ENCODE results near the gene SCNN1B.
"Not testable (repeated sequence)": the region's sequence is repeated elsewhere in the genome, so short reads cannot be mapped to it uniquely, and the experiment has no call there.

Gene SCNN1B

GRCh38 chr16:23288726-23289512 is 13.2 kb upstream of the SCNN1B start:
- WGBS, 2 experiments (ENCODE audit: insufficient coverage in 2 of 2), result 86 to 92% methylated on average over 5 to 8 of the region's 9 CpGs
- Histone ChIP-seq H3K4me1 (ENCODE audit: control insufficient read depth, insufficient read depth, low read length, poor library complexity, severe bottlenecking) (no peaks in the 10 kb centered on the region), H3K9me3 (ENCODE audit: control insufficient read depth, low read length) (no peaks in the 10 kb centered on the region), H3K4me3 (ENCODE audit: extremely low read depth, insufficient read depth, low read length, poor library complexity, severe bottlenecking) (no peak overlapping the region), H3K27ac (ENCODE audit: low read depth, low read length, severe bottlenecking) (no peak overlapping the region), H3K36me3 (ENCODE audit: control insufficient read depth, insufficient read depth, low read length) (no peaks in the 10 kb centered on the region)

DNA sequence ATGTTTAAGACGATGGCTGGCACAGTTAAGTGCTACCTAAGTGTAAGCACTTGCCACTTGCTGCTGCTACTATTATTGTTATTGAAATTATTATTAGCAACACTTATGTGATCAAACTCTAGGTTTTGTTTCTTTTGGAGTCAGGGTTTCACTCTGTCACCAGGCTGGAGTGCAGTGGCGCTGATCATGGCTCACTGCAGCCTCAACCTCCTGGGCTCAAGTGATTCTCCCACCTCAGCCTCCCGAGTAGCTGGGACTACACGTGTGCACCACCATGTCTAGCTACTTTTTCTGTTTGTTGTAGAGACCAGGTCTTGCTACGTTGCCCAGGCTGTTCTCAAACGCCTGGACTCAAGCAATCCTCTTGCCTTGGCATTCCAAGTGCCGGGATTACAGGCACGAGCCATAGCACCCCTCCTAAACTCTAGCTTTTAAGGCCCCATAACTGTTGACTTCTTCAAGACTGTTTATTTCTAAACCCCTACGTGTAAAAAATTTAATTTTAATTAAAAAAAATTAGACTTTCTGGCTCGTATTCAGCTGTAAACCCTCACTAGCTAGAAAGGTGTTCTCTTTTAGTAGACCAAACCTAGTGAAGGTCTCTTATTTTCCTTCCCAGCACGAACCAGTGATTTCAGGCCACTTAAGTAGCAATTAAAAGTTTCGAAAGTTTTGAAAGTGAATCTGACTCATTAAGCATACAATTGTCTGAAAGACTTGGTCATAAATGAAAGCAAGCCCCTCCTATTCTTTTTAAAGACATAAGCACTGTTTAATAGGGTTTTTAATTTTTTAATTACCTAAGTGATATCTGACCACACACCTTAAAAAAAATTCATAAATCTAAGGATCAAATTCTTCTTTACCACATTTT is 11.7 kb upstream of the SCNN1B start:
- Histone ChIP-seq H3K27ac (ENCODE audit: low read depth, low read length, severe bottlenecking) (no peak overlapping the region), H3K4me1 (ENCODE audit: control insufficient read depth, insufficient read depth, low read length, poor library complexity, severe bottlenecking) (no peaks in the 10 kb centered on the region), H3K9me3 (ENCODE audit: control insufficient read depth, low read length) (no peaks in the 10 kb centered on the region), H3K4me3 (ENCODE audit: extremely low read depth, insufficient read depth, low read length, poor library complexity, severe bottlenecking) (no peak overlapping the region), H3K36me3 (ENCODE audit: control insufficient read depth, insufficient read depth, low read length) (no peaks in the 10 kb centered on the region)
- 86 to 88% methylated on average over 6 to 8 of the region's 12 CpGs for WGBS, 2 experiments (ENCODE audit: insufficient coverage in 2 of 2)

DNA sequence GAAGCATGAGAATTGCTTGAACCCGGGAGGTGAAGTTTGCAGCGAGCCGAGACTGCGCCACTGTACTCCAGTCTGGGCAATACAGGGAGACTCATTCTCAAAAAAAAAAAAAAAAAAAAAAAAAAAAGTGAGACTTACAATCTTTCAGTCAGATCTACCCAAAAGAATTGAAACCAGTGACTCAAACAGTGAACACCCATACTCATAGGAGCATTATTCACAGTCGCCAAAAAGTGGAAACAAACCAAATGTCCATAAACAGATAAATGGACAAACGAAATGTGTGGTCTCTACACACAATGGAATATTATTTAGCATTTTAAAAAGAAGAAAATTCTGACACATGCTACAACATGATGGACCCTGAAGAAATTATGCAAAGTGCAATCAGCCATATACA is 9.1 kb upstream of the SCNN1B start:
- Histone ChIP-seq H3K9me3 (ENCODE audit: control insufficient read depth, low read length) (no peaks in the 10 kb centered on the region), H3K36me3 (ENCODE audit: control insufficient read depth, insufficient read depth, low read length) (no peaks in the 10 kb centered on the region), H3K4me1 (ENCODE audit: control insufficient read depth, insufficient read depth, low read length, poor library complexity, severe bottlenecking) (no peaks in the 10 kb centered on the region), H3K4me3 (ENCODE audit: extremely low read depth, insufficient read depth, low read length, poor library complexity, severe bottlenecking) (no peak overlapping the region), H3K27ac (ENCODE audit: low read depth, low read length, severe bottlenecking) (no peak overlapping the region)
- 100% methylated on average over 1 of the region's 6 CpGs; no CpG with 5 or more reads in 1 of the 2 experiments for WGBS, 2 experiments (ENCODE audit: insufficient coverage in 2 of 2)

DNA sequence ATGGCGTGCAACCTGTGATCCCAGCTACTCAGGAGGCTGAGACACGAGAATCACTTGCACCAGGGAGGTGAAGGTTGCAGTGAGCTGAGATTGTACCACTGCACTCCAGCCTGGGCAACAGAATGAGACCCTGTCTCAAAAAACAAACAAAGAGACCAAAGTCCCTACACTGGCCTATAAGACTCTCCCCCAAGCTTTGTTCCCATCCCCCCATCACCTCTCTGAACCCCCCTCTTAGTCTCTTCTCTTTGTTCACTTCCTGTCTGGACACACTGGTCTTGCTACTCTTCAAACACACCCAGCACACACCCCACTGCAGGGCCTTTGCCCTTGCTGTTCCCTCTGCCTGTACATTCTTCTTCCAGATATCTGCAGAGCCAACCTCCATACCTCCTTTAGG is 7.8 kb upstream of the SCNN1B start:
- H3K36me3 ChIP-seq (ENCODE audit: control insufficient read depth, insufficient read depth, low read length), result no peaks in the 10 kb centered on the region
- WGBS, 2 experiments (ENCODE audit: insufficient coverage in 2 of 2), result 100% methylated on average over 1 of the region's 2 CpGs; no CpG with 5 or more reads in 1 of the 2 experiments
- H3K4me3 ChIP-seq (ENCODE audit: extremely low read depth, insufficient read depth, low read length, poor library complexity, severe bottlenecking), result no peak overlapping the region
- H3K4me1 ChIP-seq (ENCODE audit: control insufficient read depth, insufficient read depth, low read length, poor library complexity, severe bottlenecking), result no peaks in the 10 kb centered on the region
- H3K27ac ChIP-seq (ENCODE audit: low read depth, low read length, severe bottlenecking), result no peak overlapping the region
- no peaks in the 10 kb centered on the region for H3K9me3 ChIP-seq (ENCODE audit: control insufficient read depth, low read length)

DNA sequence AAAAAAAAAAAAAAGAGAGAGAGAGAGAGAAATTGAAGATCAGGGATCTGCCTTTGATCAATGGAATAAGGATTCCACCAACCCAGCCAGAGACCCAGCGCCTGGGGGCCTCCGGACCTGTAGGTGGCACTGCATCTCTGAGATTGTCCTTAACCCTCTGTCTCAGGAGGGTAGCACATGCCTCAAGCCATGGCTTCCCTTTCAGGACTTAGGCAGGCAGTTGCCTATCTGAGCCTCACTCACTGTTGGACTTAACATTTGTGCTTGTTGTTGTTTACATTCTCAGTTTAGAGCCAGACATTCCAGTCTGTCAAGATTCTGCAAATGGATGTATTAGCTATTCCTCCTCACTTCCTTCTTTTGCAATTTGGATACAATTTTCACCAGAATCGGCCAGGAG is 5.1 kb upstream of the SCNN1B start:
- Histone ChIP-seq H3K4me1 (ENCODE audit: control insufficient read depth, insufficient read depth, low read length, poor library complexity, severe bottlenecking) (peaks cover 3% of the 10 kb centered on the region), H3K27ac (ENCODE audit: low read depth, low read length, severe bottlenecking) (no peak overlapping the region), H3K9me3 (ENCODE audit: control insufficient read depth, low read length) (no peaks in the 10 kb centered on the region), H3K36me3 (ENCODE audit: control insufficient read depth, insufficient read depth, low read length) (no peaks in the 10 kb centered on the region), H3K4me3 (ENCODE audit: extremely low read depth, insufficient read depth, low read length, poor library complexity, severe bottlenecking) (no peak overlapping the region)
- 80 to 90% methylated on average over 2 to 3 of the region's 3 CpGs for WGBS, 2 experiments (ENCODE audit: insufficient coverage in 2 of 2)

DNA sequence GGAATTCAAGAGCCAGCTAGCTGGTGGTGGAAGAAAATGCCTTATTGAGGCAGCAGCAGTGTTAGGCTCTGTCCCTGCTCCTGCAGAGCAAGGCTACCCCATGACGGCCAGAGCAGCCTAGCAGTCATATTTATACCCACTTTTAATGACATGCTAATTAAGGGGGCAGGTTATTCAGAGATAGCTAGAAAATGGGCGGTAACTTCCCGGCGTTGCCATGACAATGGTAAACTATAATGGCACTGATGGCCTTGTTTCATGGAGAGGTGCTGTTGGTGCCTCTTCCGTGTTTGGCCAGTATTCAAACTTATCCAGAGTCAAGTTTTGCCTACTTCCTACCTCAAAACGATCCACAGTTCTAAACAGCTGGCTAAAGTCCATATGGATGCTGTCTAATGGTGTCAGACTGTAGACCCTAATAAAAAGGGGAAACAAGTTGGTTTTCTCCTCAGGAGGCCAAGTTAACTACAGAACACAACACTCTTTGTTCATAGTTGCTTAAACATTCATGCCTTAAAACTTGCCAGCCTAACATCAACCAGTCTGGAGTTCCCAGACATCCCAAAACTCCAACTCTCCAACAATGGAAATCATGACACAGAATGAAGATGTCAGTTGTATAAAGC is 3.7 kb upstream of the SCNN1B start:
- Histone ChIP-seq H3K4me3 (ENCODE audit: extremely low read depth, insufficient read depth, low read length, poor library complexity, severe bottlenecking) (no peak overlapping the region), H3K4me1 (ENCODE audit: control insufficient read depth, insufficient read depth, low read length, poor library complexity, severe bottlenecking) (peaks cover 5% of the 10 kb centered on the region), H3K27ac (ENCODE audit: low read depth, low read length, severe bottlenecking) (no peak overlapping the region), H3K9me3 (ENCODE audit: control insufficient read depth, low read length) (no peaks in the 10 kb centered on the region), H3K36me3 (ENCODE audit: control insufficient read depth, insufficient read depth, low read length) (no peaks in the 10 kb centered on the region)
- WGBS, 2 experiments (ENCODE audit: insufficient coverage in 2 of 2), result 91 to 100% methylated on average over 3 to 4 of the region's 6 CpGs

- not testable (repeated sequence) for H3K4me3 ChIP-seq (ENCODE audit: extremely low read depth, insufficient read depth, low read length, poor library complexity, severe bottlenecking); H3K4me1 ChIP-seq (ENCODE audit: control insufficient read depth, insufficient read depth, low read length, poor library complexity, severe bottlenecking); H3K36me3 ChIP-seq (ENCODE audit: control insufficient read depth, insufficient read depth, low read length); H3K9me3 ChIP-seq (ENCODE audit: control insufficient read depth, low read length); H3K27ac ChIP-seq (ENCODE audit: low read depth, low read length, severe bottlenecking)
- WGBS, 2 experiments (ENCODE audit: insufficient coverage in 2 of 2), result no CpG with 5 or more reads among the region's 3 CpGs
These were observed 2.3 kb upstream of the SCNN1B start for GRCh38 chr16:23299815-23300214.

DNA sequence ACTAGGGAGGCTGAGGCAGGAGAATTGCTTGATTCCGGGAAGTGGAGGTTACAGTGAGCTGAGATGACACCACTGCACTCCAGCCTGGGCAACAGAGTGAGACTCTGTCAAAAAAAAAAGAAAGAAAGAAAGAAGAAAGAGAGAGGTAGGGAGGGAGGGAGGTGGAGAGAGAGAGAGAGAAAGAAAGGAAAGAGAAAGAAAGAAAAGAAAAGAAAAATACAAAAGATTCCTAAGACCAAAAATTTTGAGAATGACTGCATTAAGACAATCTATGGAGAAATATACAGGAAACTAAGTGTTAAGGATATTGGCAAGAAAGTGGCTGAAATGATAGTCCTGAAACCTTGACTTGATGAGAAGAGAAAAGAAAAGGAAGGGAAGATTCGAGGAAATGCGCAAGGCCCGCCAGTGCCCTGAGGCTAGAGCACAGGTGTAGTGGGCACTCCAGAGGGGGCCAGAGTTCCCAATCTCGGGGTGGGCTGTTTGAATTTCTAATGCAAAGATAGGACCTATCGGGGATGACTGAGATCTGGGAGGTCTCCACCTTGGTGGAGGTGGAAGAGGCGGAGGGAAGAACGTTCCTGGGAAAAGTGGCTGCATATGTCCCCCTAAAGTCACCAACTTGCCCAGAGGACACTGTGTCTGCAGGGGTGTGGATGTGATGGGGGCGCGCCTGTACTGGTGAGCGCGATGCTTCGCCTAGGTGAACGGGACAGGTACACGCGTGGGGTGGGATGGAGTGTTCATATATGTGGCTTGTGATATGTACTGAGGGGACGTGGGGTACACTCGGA is 654 bp upstream of the SCNN1B start:
- no peak overlapping the region for H3K27ac ChIP-seq (ENCODE audit: low read depth, low read length, severe bottlenecking)
- H3K9me3 ChIP-seq (ENCODE audit: control insufficient read depth, low read length), result no peaks in the 10 kb centered on the region
- peaks cover 5% of the 10 kb centered on the region for H3K4me1 ChIP-seq (ENCODE audit: control insufficient read depth, insufficient read depth, low read length, poor library complexity, severe bottlenecking)
- 18 to 26% methylated on average over 14 of the region's 18 CpGs for WGBS, 2 experiments (ENCODE audit: insufficient coverage in 2 of 2)
- H3K4me3 ChIP-seq (ENCODE audit: extremely low read depth, insufficient read depth, low read length, poor library complexity, severe bottlenecking), result peak overlapping the region; percentile 24
- no peaks in the 10 kb centered on the region for H3K36me3 ChIP-seq (ENCODE audit: control insufficient read depth, insufficient read depth, low read length)

- WGBS, 2 experiments (ENCODE audit: insufficient coverage in 2 of 2), result 97% methylated on average over 3 of the region's 7 CpGs; no CpG with 5 or more reads in 1 of the 2 experiments
- no peaks in the 10 kb centered on the region for H3K36me3 ChIP-seq (ENCODE audit: control insufficient read depth, insufficient read depth, low read length)
These were observed 1.6 kb downstream of the SCNN1B start for GRCh38 chr16:23303685-23304084.

DNA sequence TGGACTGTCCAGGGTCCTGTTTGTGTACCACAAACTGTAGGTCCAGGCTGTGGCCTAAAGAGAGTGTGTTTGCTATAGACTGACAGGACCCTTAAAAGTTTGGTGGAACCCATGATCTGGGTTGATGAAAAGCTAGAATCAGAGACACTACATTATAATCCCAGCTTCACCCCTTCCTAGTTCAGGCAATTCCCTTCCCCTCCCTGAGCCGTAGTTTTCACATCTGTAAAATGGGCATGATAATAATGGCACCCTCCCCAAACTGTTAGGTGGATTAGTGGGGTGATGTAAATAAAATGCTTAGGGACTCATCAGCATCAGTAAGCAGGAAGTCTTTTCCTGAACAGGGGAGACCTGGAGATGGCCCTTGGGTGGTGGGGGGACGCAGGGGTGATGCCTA is 2.5 kb downstream of the SCNN1B start:
- WGBS, 2 experiments (ENCODE audit: insufficient coverage in 2 of 2), result 80% methylated on average over 1 of the region's 2 CpGs; no CpG with 5 or more reads in 1 of the 2 experiments
- Histone ChIP-seq H3K4me1 (ENCODE audit: control insufficient read depth, insufficient read depth, low read length, poor library complexity, severe bottlenecking) (peaks cover 5% of the 10 kb centered on the region), H3K36me3 (ENCODE audit: control insufficient read depth, insufficient read depth, low read length) (no peaks in the 10 kb centered on the region), H3K4me3 (ENCODE audit: extremely low read depth, insufficient read depth, low read length, poor library complexity, severe bottlenecking) (no peak overlapping the region), H3K27ac (ENCODE audit: low read depth, low read length, severe bottlenecking) (no peak overlapping the region), H3K9me3 (ENCODE audit: control insufficient read depth, low read length) (no peaks in the 10 kb centered on the region)

More at GRCh38 chr16:23303685-23304084, 1.6 kb downstream of the SCNN1B start:
- no peaks in the 10 kb centered on the region for H3K9me3 ChIP-seq (ENCODE audit: control insufficient read depth, low read length)
- no peak overlapping the region for H3K4me3 ChIP-seq (ENCODE audit: extremely low read depth, insufficient read depth, low read length, poor library complexity, severe bottlenecking)
- no peak overlapping the region for H3K27ac ChIP-seq (ENCODE audit: low read depth, low read length, severe bottlenecking)
- H3K4me1 ChIP-seq (ENCODE audit: control insufficient read depth, insufficient read depth, low read length, poor library complexity, severe bottlenecking), result peaks cover 5% of the 10 kb centered on the region

All from mesodermal cell (in vitro differentiated cells).